Measurements from ENCODE around the gene RERG. TPM values are rescaled to one million over a fixed set of nuclear protein-coding genes. Genes with fewer than 3 reads are reported as not detected.

The RERG gene
- total RNA-seq, 6 experiments from 2014 or later = not detected

GRCh38 chr12:15142711-15143110 is 78.5 kb downstream of the RERG start:
- H3K9me3 Mint-ChIP-seq = no peaks in the 10 kb centered on the region; the same call in 1 of the 2 replicates
- no peaks in the 10 kb centered on the region for H3K36me3 Mint-ChIP-seq (ENCODE audit: low read depth)
- H3K4me3 Mint-ChIP-seq = no peak overlapping the region
- DNase-seq = no peak
- no peak overlapping the region for H3K27ac Mint-ChIP-seq
- no peaks in the 10 kb centered on the region; the same call in none of the 2 replicates for H3K27me3 Mint-ChIP-seq (ENCODE audit: insufficient read depth)
- no peaks in the 10 kb centered on the region for H3K4me1 Mint-ChIP-seq (ENCODE audit: low read depth)
- no peak for TF ChIP-seq CTCF (IDR thresholded peaks at IDR 0.05)

GRCh38 chr12:15131431-15131830 is 89.8 kb downstream of the RERG start:
- Mint-ChIP-seq H3K27me3 (ENCODE audit: insufficient read depth) (peaks cover 4% of the 10 kb centered on the region; the same call in 1 of the 2 replicates), H3K27ac (no peak overlapping the region), H3K4me1 (ENCODE audit: low read depth) (no peaks in the 10 kb centered on the region), H3K36me3 (ENCODE audit: low read depth) (no peaks in the 10 kb centered on the region), H3K9me3 (no peaks in the 10 kb centered on the region; the same call in 1 of the 2 replicates), H3K4me3 (no peak overlapping the region)
- no peak for TF ChIP-seq CTCF (IDR thresholded peaks at IDR 0.05)
- no peak for DNase-seq

GRCh38 chr12:15130541-15130940 is 90.7 kb downstream of the RERG start:
- peaks cover 4% of the 10 kb centered on the region; the same call in 1 of the 2 replicates for H3K27me3 Mint-ChIP-seq (ENCODE audit: insufficient read depth)
- H3K9me3 Mint-ChIP-seq = no peaks in the 10 kb centered on the region; the same call in 1 of the 2 replicates
- no peak for TF ChIP-seq CTCF (IDR thresholded peaks at IDR 0.05)
- DNase-seq = no peak
- no peaks in the 10 kb centered on the region for H3K4me1 Mint-ChIP-seq (ENCODE audit: low read depth)
- no peak overlapping the region for H3K27ac Mint-ChIP-seq
- H3K4me3 Mint-ChIP-seq = no peak overlapping the region
- H3K36me3 Mint-ChIP-seq (ENCODE audit: low read depth) = no peaks in the 10 kb centered on the region

GRCh38 chr12:15123401-15123800 is 97.8 kb downstream of the RERG start:
- no peaks in the 10 kb centered on the region; the same call in 1 of the 2 replicates for H3K9me3 Mint-ChIP-seq
- no peaks in the 10 kb centered on the region for H3K4me1 Mint-ChIP-seq (ENCODE audit: low read depth)
- no peak for TF ChIP-seq CTCF (IDR thresholded peaks at IDR 0.05)
- no peak overlapping the region for H3K4me3 Mint-ChIP-seq
- DNase-seq = no peak
- no peak overlapping the region for H3K27ac Mint-ChIP-seq
- no peaks in the 10 kb centered on the region for H3K27me3 Mint-ChIP-seq (ENCODE audit: insufficient read depth)
- H3K36me3 Mint-ChIP-seq (ENCODE audit: low read depth) = no peaks in the 10 kb centered on the region

GRCh38 chr12:15122344-15122743 is 98.9 kb downstream of the RERG start:
- Mint-ChIP-seq H3K27me3 (ENCODE audit: insufficient read depth) (peaks cover 2% of the 10 kb centered on the region; the same call in 1 of the 2 replicates), H3K9me3 (no peaks in the 10 kb centered on the region; the same call in 1 of the 2 replicates), H3K4me1 (ENCODE audit: low read depth) (no peaks in the 10 kb centered on the region), H3K27ac (no peak overlapping the region), H3K4me3 (no peak overlapping the region), H3K36me3 (ENCODE audit: low read depth) (no peaks in the 10 kb centered on the region)
- no peak for TF ChIP-seq CTCF (IDR thresholded peaks at IDR 0.05)
- DNase-seq = no peak

GRCh38 chr12:15118955-15119354 is 102.3 kb downstream of the RERG start:
- DNase-seq = no peak
- H3K36me3 Mint-ChIP-seq (ENCODE audit: low read depth) = no peaks in the 10 kb centered on the region
- no peak overlapping the region for H3K4me3 Mint-ChIP-seq
- H3K27me3 Mint-ChIP-seq (ENCODE audit: insufficient read depth) = peaks cover 2% of the 10 kb centered on the region; the same call in 1 of the 2 replicates
- no peak for TF ChIP-seq CTCF (IDR thresholded peaks at IDR 0.05)
- H3K9me3 Mint-ChIP-seq = no peaks in the 10 kb centered on the region; the same call in 1 of the 2 replicates
- no peaks in the 10 kb centered on the region for H3K4me1 Mint-ChIP-seq (ENCODE audit: low read depth)
- H3K27ac Mint-ChIP-seq = no peak overlapping the region
